GM23338 (cell line): ENCODE data around the gene SUPT5H.

Experiments
- EZH2 ChIP-seq: fragments of 200-600 bp; sonication (generic); IDR thresholded peaks from one replicate; pipeline ENCODE4 v1.8.0; 2017; ENCODE audit warnings: antibody characterized with exemption, mild to moderate bottlenecking, low read depth; ENCODE audit not compliant: unreplicated experiment
- JUNB ChIP-seq: IDR thresholded peaks from one replicate; pipeline ENCODE4 v1.6.1; 2016; ENCODE audit warnings: antibody characterized with exemption; ENCODE audit not compliant: unreplicated experiment
- POLR2AphosphoS5 ChIP-seq: IDR thresholded peaks from 2 replicates; pipeline ENCODE4 v1.6.1; 2016; ENCODE audit warnings: antibody characterized with exemption, low read depth
- STAT1 ChIP-seq: IDR thresholded peaks from one replicate; pipeline ENCODE4 v1.6.1; 2016; ENCODE audit warnings: antibody characterized with exemption; ENCODE audit not compliant: unreplicated experiment
- ZNF114 ChIP-seq: fragments of 250-450 bp; sonication (Bioruptor Pico); IDR thresholded peaks from 2 replicates; pipeline ENCODE4 v1.5.0; 2020; ENCODE audit warnings: mild to moderate bottlenecking, moderate library complexity
- TF ChIP-seq, protein P1 (sequence below), 2 experiments: fragments of 200-600 bp in 1 of 2; sonication (generic) in 1 of 2; conservative IDR thresholded peaks; 2 replicates each; pipeline versions ENCODE4 v1.5.1 to v1.6.1; 2016 to 2017; ENCODE audit warnings: antibody characterized with exemption in 2 of 2, low read depth in 2 of 2, mild to moderate bottlenecking in 2 of 2, moderate library complexity in 1 of 2
- TF ChIP-seq, protein P2 (sequence below): IDR thresholded peaks from one replicate; pipeline ENCODE4 v1.6.1; 2018; ENCODE audit warnings: antibody characterized with exemption; ENCODE audit not compliant: unreplicated experiment
- TF ChIP-seq, protein P3 (sequence below): IDR thresholded peaks from 2 replicates; pipeline ENCODE4 v1.6.1; 2016; ENCODE audit warnings: antibody characterized with exemption
- TF ChIP-seq, protein P4 (sequence below): fragments of 250-450 bp; sonication (Bioruptor Pico); IDR thresholded peaks from 2 replicates; pipeline ENCODE4 v1.5.0; 2020; ENCODE audit warnings: mild to moderate bottlenecking, moderate library complexity

DNA sequence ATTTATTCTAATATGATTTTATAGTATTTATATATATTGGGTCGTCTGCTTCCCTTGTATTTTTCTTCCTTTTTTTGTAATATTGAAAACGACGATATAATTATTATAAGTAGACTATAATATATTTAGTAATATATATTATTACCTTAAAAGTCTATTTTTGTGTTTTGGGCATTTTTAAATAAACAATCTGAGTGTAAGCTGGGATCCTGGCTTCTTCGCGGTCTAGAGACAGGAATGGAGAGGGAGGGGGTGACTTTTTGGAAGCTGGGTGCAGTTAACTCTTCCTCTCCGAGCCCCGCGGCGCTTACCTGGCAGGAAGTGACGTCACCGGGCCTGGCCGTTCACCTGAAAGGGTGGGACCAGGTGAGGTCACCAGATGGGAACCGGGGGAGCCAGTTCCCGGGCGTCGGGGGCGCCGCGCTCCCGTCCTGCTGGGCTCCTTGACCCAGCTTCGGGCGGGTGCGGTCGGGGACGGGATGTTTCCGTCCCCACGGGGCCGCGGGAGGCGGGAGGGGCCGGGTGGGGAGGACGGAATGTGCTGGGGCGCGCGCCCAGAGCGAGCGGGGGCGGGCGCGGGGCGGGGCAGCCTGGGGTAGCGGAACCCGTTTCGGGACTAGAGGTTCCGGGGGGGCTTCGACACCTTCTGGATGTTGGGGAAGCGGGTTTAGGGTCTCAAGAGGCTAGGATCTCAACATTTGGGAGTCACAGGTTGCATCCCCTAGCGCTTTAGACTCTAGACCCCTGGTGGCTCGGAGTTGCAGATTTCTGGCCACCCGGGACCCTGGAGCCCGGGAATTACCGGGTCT lies 36.0 kb upstream of the SUPT5H start:
- TF ChIP-seq, protein P1, sequence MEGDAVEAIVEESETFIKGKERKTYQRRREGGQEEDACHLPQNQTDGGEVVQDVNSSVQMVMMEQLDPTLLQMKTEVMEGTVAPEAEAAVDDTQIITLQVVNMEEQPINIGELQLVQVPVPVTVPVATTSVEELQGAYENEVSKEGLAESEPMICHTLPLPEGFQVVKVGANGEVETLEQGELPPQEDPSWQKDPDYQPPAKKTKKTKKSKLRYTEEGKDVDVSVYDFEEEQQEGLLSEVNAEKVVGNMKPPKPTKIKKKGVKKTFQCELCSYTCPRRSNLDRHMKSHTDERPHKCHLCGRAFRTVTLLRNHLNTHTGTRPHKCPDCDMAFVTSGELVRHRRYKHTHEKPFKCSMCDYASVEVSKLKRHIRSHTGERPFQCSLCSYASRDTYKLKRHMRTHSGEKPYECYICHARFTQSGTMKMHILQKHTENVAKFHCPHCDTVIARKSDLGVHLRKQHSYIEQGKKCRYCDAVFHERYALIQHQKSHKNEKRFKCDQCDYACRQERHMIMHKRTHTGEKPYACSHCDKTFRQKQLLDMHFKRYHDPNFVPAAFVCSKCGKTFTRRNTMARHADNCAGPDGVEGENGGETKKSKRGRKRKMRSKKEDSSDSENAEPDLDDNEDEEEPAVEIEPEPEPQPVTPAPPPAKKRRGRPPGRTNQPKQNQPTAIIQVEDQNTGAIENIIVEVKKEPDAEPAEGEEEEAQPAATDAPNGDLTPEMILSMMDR (conservative IDR thresholded peaks at IDR 0.05; ENCODE audit: low read depth in 2 of 2) = no peak
- TF ChIP-seq, protein P2, sequence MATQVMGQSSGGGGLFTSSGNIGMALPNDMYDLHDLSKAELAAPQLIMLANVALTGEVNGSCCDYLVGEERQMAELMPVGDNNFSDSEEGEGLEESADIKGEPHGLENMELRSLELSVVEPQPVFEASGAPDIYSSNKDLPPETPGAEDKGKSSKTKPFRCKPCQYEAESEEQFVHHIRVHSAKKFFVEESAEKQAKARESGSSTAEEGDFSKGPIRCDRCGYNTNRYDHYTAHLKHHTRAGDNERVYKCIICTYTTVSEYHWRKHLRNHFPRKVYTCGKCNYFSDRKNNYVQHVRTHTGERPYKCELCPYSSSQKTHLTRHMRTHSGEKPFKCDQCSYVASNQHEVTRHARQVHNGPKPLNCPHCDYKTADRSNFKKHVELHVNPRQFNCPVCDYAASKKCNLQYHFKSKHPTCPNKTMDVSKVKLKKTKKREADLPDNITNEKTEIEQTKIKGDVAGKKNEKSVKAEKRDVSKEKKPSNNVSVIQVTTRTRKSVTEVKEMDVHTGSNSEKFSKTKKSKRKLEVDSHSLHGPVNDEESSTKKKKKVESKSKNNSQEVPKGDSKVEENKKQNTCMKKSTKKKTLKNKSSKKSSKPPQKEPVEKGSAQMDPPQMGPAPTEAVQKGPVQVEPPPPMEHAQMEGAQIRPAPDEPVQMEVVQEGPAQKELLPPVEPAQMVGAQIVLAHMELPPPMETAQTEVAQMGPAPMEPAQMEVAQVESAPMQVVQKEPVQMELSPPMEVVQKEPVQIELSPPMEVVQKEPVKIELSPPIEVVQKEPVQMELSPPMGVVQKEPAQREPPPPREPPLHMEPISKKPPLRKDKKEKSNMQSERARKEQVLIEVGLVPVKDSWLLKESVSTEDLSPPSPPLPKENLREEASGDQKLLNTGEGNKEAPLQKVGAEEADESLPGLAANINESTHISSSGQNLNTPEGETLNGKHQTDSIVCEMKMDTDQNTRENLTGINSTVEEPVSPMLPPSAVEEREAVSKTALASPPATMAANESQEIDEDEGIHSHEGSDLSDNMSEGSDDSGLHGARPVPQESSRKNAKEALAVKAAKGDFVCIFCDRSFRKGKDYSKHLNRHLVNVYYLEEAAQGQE = no peak
- no peak for TF ChIP-seq EZH2
- TF ChIP-seq POLR2AphosphoS5 = peak; percentile 92
- TF ChIP-seq, protein P3, sequence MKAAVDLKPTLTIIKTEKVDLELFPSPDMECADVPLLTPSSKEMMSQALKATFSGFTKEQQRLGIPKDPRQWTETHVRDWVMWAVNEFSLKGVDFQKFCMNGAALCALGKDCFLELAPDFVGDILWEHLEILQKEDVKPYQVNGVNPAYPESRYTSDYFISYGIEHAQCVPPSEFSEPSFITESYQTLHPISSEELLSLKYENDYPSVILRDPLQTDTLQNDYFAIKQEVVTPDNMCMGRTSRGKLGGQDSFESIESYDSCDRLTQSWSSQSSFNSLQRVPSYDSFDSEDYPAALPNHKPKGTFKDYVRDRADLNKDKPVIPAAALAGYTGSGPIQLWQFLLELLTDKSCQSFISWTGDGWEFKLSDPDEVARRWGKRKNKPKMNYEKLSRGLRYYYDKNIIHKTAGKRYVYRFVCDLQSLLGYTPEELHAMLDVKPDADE = 0 out of 2 replicates have a peak, but pooled peaks have one; percentile 35
- no peak for TF ChIP-seq ZNF114 (CRISPR knock-in tag)
- TF ChIP-seq JUNB = no peak
- TF ChIP-seq, protein P4, sequence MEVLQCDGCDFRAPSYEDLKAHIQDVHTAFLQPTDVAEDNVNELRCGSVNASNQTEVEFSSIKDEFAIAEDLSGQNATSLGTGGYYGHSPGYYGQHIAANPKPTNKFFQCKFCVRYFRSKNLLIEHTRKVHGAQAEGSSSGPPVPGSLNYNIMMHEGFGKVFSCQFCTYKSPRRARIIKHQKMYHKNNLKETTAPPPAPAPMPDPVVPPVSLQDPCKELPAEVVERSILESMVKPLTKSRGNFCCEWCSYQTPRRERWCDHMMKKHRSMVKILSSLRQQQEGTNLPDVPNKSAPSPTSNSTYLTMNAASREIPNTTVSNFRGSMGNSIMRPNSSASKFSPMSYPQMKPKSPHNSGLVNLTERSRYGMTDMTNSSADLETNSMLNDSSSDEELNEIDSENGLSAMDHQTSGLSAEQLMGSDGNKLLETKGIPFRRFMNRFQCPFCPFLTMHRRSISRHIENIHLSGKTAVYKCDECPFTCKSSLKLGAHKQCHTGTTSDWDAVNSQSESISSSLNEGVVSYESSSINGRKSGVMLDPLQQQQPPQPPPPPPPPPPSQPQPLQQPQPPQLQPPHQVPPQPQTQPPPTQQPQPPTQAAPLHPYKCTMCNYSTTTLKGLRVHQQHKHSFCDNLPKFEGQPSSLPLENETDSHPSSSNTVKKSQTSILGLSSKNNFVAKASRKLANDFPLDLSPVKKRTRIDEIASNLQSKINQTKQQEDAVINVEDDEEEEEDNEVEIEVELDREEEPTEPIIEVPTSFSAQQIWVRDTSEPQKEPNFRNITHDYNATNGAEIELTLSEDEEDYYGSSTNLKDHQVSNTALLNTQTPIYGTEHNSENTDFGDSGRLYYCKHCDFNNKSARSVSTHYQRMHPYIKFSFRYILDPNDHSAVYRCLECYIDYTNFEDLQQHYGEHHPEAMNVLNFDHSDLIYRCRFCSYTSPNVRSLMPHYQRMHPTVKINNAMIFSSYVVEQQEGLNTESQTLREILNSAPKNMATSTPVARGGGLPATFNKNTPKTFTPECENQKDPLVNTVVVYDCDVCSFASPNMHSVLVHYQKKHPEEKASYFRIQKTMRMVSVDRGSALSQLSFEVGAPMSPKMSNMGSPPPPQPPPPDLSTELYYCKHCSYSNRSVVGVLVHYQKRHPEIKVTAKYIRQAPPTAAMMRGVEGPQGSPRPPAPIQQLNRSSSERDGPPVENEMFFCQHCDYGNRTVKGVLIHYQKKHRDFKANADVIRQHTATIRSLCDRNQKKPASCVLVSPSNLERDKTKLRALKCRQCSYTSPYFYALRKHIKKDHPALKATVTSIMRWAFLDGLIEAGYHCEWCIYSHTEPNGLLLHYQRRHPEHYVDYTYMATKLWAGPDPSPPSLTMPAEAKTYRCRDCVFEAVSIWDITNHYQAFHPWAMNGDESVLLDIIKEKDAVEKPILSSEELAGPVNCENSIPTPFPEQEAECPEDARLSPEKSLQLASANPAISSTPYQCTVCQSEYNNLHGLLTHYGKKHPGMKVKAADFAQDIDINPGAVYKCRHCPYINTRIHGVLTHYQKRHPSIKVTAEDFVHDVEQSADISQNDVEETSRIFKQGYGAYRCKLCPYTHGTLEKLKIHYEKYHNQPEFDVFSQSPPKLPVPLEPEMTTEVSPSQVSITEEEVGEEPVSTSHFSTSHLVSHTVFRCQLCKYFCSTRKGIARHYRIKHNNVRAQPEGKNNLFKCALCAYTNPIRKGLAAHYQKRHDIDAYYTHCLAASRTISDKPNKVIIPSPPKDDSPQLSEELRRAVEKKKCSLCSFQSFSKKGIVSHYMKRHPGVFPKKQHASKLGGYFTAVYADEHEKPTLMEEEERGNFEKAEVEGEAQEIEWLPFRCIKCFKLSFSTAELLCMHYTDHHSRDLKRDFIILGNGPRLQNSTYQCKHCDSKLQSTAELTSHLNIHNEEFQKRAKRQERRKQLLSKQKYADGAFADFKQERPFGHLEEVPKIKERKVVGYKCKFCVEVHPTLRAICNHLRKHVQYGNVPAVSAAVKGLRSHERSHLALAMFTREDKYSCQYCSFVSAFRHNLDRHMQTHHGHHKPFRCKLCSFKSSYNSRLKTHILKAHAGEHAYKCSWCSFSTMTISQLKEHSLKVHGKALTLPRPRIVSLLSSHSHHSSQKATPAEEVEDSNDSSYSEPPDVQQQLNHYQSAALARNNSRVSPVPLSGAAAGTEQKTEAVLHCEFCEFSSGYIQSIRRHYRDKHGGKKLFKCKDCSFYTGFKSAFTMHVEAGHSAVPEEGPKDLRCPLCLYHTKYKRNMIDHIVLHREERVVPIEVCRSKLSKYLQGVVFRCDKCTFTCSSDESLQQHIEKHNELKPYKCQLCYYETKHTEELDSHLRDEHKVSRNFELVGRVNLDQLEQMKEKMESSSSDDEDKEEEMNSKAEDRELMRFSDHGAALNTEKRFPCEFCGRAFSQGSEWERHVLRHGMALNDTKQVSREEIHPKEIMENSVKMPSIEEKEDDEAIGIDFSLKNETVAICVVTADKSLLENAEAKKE (CRISPR knock-in tag) = no peak
- TF ChIP-seq STAT1 = no peak
